ENCODE results near the gene AK1.

- TF ChIP-seq POLR2A (IDR thresholded peaks at IDR 0.05; ENCODE audit: low read depth, low read length): no peak
- TF ChIP-seq CTCF (IDR thresholded peaks at IDR 0.05; ENCODE audit: extremely low read depth in 1 of 2, insufficient read depth in 1 of 2, low read depth in 1 of 2, low read length in 2 of 2): no peak
- TF ChIP-seq FOS (IDR thresholded peaks at IDR 0.05; ENCODE audit: borderline replicate concordance, insufficient read depth, low read length): no peak
- TF ChIP-seq POLR2AphosphoS5 (IDR thresholded peaks at IDR 0.05; ENCODE audit: insufficient read depth, low read depth, low read length): no peak
- TF ChIP-seq EZH2 (IDR thresholded peaks at IDR 0.05; ENCODE audit: borderline replicate concordance, low read depth, low read length, severe bottlenecking): no peak
Measured at GRCh38 chr9:127865645-127866464, 11.6 kb downstream of the AK1 start.

Data from endothelial cell of umbilical vein (primary cell).